Activated CD8-positive, alpha-beta T cell treated with anti-CD3 and anti-CD28 coated beads, Interleukin-2, amount 10 ng/mL, durations not matched to agents 7 days and 5 days (primary cell): ENCODE results near the gene ZDHHC11B. TPM values are rescaled to one million over a fixed set of nuclear protein-coding genes. Genes with fewer than 3 reads are reported as not detected.

Experiments
- ATAC-seq: fragments of 150-1000 bp; cut with Tn5 transposase; one replicate; pipeline ENCODE4 v1.10.0; 2021; ENCODE audit warnings: moderate library complexity
- CTCF ChIA-PET: fragments of 350-600 bp; sonication (Branson Sonifier 250); formaldehyde crosslinking; loops from one replicate; lab custom pipeline; 2021; ENCODE audit warnings: antibody characterized with exemption; lab: Charles Lee
- POLR2A ChIA-PET: fragments of 350-600 bp; sonication (Branson Sonifier 250); formaldehyde crosslinking; loops from one replicate; lab custom pipeline; 2021; ENCODE audit warnings: antibody characterized with exemption; lab: Charles Lee
- DNase-seq: peaks from one replicate; pipeline ENCODE4 v3.0.0-alpha.2; 2020
- H3K27ac Mint-ChIP-seq: one replicate; pipeline ENCODE4 v1.8.0; 2021; ENCODE audit warnings: mild to moderate bottlenecking, mixed read lengths
- H3K27me3 Mint-ChIP-seq: one replicate; pipeline ENCODE4 v1.8.0; 2021; ENCODE audit warnings: low read depth, mixed read lengths
- H3K36me3 Mint-ChIP-seq: one replicate; pipeline ENCODE4 v1.8.0; 2021; ENCODE audit warnings: low read depth, mixed read lengths
- H3K4me1 Mint-ChIP-seq: one replicate; pipeline ENCODE4 v1.8.0; 2021; ENCODE audit warnings: low read depth, mixed read lengths
- H3K4me3 Mint-ChIP-seq: one replicate; pipeline ENCODE4 v1.8.0; 2021; ENCODE audit warnings: mild to moderate bottlenecking, mixed read lengths
- H3K9me3 Mint-ChIP-seq: one replicate; pipeline ENCODE4 v1.8.0; 2022; ENCODE audit warnings: mixed read lengths; ENCODE audit not compliant: insufficient read depth
- total RNA-seq, 2 experiments: library from RNA; stranded (reverse); gene quantifications; one replicate each; pipeline ENCODE4 v1.2.3, GENCODE V29; 2021

The ZDHHC11B gene
- total RNA-seq, 2 experiments from 2014 or later: 0.10 TPM; not detected in 1

DNA sequence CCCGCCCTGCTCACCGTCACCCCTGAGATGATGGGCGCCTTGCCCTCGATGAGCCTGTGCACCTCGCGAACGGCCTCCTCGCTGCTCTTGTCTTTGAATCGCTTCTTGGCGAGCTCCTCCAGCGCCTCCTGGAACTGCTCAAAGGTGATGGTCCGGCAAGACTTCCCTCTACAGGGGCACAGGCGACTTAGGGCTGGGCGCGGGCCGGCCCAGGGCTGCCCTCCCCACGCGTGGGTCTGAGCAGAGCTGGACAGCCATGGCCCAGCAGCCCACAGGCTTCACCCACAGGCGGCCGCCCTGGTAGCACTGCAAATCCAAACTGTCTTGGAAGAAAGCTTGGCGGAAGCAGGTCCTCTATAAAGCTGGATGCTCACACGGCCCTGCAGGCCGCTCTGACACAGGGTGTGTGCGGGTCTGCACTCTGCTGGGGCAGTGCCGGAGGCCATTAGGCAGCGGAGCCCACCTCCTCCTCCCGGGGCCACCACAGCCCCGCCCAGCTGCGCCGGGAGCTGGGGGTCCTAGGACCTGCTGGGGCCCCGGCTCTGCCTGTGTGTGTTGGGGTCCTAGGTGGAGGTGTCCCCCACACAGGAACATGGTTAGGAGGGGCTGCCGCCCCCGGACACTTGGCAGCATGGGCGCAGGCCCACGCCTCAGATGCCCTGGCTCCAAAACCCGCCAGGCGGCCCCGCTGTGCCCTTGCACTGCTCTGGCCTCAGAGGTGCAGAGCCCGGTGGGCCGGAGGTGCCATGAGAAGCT lies 118.4 kb downstream of the ZDHHC11B start:
- no peaks in the 10 kb centered on the region for H3K9me3 Mint-ChIP-seq
- H3K4me1 Mint-ChIP-seq: no peaks in the 10 kb centered on the region
- H3K27me3 Mint-ChIP-seq: no peaks in the 10 kb centered on the region
- no peak for ATAC-seq
- peaks cover 11% of the 10 kb centered on the region for H3K36me3 Mint-ChIP-seq
- no peak overlapping the region for H3K4me3 Mint-ChIP-seq
- CTCF ChIA-PET: no interaction called here
- no peak for DNase-seq
- H3K27ac Mint-ChIP-seq: no peak overlapping the region
- POLR2A ChIA-PET: no interaction called here

DNA sequence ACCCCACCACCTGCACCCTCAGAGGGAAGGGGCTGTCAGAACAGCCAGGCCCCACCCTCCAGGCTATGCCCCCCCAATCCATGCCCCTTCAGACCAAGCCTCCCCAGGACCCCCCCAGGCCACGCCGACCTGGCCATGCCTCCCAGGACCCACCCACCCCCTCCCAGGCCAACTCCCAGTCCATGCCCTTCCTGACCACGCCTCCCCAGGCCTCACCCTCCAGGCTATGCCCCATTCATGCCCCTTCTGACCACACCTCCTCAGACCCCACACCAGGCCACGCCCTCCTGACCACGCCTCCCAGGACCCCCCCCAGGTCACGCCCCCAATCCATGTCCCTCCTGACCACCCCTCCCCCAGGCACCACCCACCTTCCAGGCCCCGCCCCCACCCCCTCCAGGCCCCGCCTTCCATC lies 119.0 kb downstream of the ZDHHC11B start:
- Mint-ChIP-seq H3K27me3 (no peaks in the 10 kb centered on the region), H3K36me3 (peaks cover 13% of the 10 kb centered on the region), H3K27ac (no peak overlapping the region), H3K4me3 (no peak overlapping the region), H3K9me3 (no peaks in the 10 kb centered on the region), H3K4me1 (no peaks in the 10 kb centered on the region)
- no peak for ATAC-seq
- POLR2A ChIA-PET: no interaction called here
- CTCF ChIA-PET: no interaction called here
- no peak for DNase-seq

DNA sequence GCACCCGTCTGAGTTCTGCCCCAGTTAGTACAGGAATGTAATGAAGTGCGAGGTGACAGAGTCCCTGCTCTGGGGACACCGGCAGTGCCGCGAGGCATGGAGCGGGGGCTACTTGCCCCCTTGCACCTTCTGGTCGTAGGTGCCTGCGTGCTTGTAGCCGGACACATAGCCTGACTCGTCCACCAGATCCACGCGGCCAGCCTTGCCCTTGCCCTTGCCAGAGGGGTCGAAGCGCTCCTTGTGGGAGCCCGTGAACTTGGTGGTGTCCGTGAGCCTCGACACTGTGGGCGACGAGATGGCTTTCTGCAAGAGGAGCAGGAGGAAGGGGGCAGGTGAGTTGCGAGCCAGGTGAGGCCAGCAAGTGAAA lies 119.6 kb downstream of the ZDHHC11B start:
- Mint-ChIP-seq H3K4me1 (no peaks in the 10 kb centered on the region), H3K36me3 (peaks cover 18% of the 10 kb centered on the region), H3K9me3 (no peaks in the 10 kb centered on the region), H3K4me3 (no peak overlapping the region), H3K27ac (no peak overlapping the region), H3K27me3 (no peaks in the 10 kb centered on the region)
- POLR2A ChIA-PET: no interaction called here
- DNase-seq: no peak
- ATAC-seq: no peak
- CTCF ChIA-PET: no interaction called here

DNA sequence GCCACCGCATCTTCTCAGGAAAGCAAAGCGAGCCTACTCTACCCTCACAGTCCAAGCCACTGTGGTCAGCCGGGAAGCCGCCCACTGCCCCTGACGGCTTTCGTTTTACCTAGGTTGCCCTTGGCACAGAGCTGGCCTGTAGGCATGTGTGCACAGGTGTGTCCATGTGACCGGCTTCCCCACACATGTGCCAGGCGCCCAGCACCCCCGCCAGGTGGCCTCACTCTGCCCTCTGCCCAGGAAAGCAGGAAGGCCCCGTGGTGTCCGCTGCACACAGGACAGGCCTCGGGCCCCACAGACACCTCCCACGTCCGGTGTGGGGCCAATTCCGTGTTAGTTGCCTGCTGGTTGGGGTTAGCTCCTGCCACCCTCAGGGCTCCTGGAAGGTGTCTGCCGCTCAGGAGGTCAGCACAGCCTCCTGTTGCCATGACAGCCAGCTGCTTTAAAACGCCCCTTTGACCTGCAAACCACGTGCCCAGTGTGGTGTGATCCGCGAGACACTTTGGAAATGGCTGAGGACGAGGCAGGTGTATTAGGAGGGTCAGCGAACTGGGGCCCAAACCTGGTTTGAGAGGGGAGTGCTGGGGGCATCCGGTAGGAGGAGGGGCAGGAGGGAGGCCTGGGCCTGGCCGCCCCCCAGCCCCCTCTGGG lies 120.1 kb downstream of the ZDHHC11B start:
- ChIA-PET CTCF (no interaction called here), POLR2A (no interaction called here)
- peaks cover 23% of the 10 kb centered on the region for H3K36me3 Mint-ChIP-seq
- H3K4me3 Mint-ChIP-seq: no peak overlapping the region
- ATAC-seq (no peak), DNase-seq (no peak)
- no peaks in the 10 kb centered on the region for H3K9me3 Mint-ChIP-seq
- no peak overlapping the region for H3K27ac Mint-ChIP-seq
- H3K4me1 Mint-ChIP-seq: no peaks in the 10 kb centered on the region
- H3K27me3 Mint-ChIP-seq: no peaks in the 10 kb centered on the region

DNA sequence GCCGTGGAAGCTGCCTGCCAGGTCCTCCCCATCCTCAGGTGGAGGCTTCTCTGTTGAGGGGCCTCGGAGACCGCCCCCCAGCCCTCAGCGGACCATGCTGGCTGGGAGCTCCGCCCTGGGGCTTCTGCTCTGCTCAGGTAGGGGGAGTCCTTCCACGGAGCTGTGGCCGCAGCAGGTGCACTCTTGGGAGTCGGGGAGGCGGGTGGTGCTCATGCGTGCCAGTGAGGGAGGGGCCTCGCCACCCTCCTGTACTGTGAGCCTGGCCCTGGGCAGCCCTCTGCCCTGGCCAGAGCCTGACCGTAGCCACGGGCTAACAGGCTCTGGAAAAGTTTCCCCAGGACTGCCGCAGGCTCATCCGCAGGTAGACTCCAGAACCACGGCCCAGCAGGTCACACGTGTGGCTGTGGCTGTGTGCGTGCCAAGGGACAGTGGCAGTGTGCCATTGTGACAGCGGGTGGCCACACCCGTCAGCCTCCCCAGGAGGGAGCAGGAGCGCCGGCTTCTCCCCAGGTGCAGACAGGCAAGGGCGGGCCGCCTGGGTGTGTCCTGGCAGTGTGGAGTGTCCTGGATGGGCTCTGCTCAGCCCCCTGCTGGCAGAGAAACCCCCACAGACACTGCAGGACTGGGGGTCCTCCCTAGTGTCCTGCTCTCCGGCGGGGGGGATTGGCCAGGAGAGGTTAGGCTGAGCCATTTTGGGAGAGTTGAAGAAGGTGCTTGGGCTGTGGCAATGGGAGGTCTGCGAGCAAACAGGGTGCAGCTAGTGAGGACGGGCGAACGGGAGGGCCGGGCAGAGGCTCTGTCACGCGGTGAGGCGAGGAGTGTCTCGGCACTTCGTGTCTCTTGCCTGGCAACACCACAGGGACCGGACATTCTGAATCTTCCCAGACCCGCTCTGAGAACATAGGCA lies 120.8 kb downstream of the ZDHHC11B start:
- H3K27me3 Mint-ChIP-seq: no peaks in the 10 kb centered on the region
- peaks cover 30% of the 10 kb centered on the region for H3K36me3 Mint-ChIP-seq
- ChIA-PET CTCF (no interaction called here), POLR2A (no interaction called here)
- H3K4me1 Mint-ChIP-seq: no peaks in the 10 kb centered on the region
- DNase-seq (no peak), ATAC-seq (no peak)
- H3K27ac Mint-ChIP-seq: no peak overlapping the region
- no peak overlapping the region for H3K4me3 Mint-ChIP-seq
- H3K9me3 Mint-ChIP-seq: no peaks in the 10 kb centered on the region

DNA sequence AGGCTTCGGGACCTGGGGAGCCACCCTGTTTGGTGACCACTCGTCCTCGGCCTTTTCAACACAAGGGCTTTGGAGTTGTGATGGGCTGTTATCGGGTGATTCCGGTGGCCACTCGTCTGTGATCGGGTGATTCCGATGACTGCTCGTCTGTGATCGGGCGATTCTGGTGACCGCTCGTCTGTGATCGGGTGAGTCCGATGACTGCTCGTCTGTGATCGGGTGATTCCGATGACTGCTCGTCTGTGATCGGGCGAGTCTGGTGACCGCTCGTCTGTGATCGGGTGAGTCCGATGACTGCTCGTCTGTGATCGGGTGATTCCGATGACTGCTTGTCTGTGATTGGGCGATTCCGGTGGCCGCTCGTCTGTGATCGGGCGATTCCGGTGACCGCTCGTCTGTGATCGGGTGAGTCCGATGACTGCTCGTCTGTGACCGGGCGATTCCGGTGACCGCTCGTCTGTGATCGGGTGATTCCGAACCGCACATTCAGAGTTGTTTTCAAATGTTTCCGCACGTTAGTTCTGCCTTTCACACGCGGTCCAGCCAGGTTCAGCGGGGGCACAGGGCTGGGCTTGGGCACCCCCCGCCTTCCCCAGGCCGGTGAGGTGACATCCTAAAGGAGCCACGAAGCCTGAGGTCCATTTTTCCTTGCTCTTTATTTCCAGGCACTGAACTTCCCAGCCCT lies 121.6 kb downstream of the ZDHHC11B start:
- ATAC-seq (no peak), DNase-seq (no peak)
- Mint-ChIP-seq H3K36me3 (peaks cover 34% of the 10 kb centered on the region), H3K27me3 (no peaks in the 10 kb centered on the region), H3K4me1 (no peaks in the 10 kb centered on the region), H3K27ac (no peak overlapping the region), H3K4me3 (no peak overlapping the region), H3K9me3 (no peaks in the 10 kb centered on the region)
- POLR2A ChIA-PET: no interaction called here
- CTCF ChIA-PET: no interaction called here

DNA sequence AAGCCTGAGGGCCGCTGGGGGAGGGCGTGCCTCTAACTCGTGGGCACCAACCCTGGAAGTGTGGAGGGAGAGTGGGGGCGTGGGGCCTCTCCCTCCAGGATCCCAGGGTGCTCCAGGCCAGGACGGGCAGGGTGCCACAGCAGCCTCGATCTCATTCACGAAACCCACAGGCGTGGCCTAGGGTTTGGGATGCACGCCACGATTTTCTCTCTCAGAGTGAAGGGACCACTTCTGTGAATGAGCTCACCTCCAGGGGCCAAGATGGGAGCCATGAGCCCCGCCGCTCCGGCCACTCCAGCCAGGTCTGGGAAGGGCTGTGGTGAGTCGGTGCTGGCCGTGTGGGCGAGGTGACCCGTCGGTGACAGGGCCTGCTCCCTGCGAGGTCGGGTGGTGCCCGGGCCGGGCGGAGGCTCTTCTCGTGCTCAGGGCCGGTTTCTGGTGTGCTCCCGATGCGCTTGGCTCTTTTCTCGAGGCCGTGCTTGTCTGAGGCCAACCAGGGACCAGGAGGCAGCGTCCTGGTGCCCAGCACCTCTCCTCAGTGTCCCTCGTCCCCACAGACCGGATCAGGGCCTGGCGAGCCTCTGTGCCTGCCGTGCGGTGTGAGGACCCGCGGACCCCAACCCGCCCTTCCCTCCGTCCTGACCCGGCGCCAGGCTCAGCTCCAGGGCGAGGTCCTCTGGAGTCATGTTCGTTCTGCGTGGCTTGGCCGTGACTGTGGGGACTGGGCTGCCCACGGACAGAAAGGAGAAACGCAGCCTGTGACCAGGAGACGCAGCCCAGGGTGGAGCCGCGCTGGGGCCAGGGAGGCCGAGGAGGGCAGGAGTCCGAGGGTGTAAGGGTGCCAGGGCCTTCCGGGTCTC lies 122.4 kb downstream of the ZDHHC11B start:
- H3K4me3 Mint-ChIP-seq: no peak overlapping the region
- CTCF ChIA-PET: no interaction called here
- no peak for ATAC-seq

DNA sequence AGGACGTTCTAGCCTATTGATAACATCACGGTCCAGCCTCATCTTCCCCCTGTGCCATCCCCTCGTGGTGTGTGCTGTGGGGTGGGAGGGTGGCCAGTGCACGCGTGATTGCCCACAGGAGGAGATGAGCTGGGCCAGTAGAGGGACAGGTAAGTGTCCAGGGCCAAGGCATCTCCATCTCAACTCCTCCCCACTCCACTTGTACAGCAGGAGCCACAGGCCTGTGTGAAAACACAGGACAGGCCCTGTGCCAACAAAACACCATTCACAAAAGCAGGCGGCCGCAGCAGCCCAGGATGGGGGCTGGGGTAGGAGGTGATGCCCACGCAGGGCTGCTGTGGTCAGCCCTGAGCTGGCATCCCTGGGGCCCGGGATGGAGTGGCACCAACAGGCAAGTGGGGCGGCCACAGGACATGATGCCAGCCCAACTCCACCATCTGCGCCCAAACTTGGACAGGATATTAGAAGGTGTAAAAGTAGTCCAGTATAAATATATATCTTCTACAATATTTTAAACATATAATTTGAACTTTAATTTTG lies 124.0 kb downstream of the ZDHHC11B start:
- POLR2A ChIA-PET: no interaction called here
- ATAC-seq: no peak
- H3K27me3 Mint-ChIP-seq: no peaks in the 10 kb centered on the region
- H3K4me1 Mint-ChIP-seq: no peaks in the 10 kb centered on the region
- no peaks in the 10 kb centered on the region for H3K9me3 Mint-ChIP-seq
- H3K27ac Mint-ChIP-seq: no peak overlapping the region
- no peak overlapping the region for H3K4me3 Mint-ChIP-seq
- DNase-seq: no peak
- CTCF ChIA-PET: no interaction called here
- H3K36me3 Mint-ChIP-seq: peaks cover 37% of the 10 kb centered on the region

More for the DNA sequence above, 122.4 kb downstream of the ZDHHC11B start:
- DNase-seq: no peak
- no peaks in the 10 kb centered on the region for H3K27me3 Mint-ChIP-seq
- H3K27ac Mint-ChIP-seq: no peak overlapping the region
- peaks cover 34% of the 10 kb centered on the region for H3K36me3 Mint-ChIP-seq
- H3K4me1 Mint-ChIP-seq: no peaks in the 10 kb centered on the region
- no peaks in the 10 kb centered on the region for H3K9me3 Mint-ChIP-seq
- POLR2A ChIA-PET: interaction anchor here (0.8 kb wide), 1 partner anchor 781 kb away, joined by 3 read pairs; no protein-coding TSS in a partner anchor

Other genes starting within 250 kb of the ZDHHC11B start
- 10 to 100 TPM; 34.4 to 38.6 TPM for gene CEP72, start 172.4 kb downstream of the ZDHHC11B start, total RNA-seq
- gene TPPP, start 91.4 kb downstream of the ZDHHC11B start, total RNA-seq: under 1 TPM in 1 of 2 experiments, not detected in 1; 0.08 TPM
- gene ZDHHC11, start 66.3 kb upstream of the ZDHHC11B start, total RNA-seq: 10 to 100 TPM; 11.9 to 17.0 TPM
- gene BRD9, start 108.1 kb upstream of the ZDHHC11B start, total RNA-seq: 10 to 100 TPM; 58.9 to 60.7 TPM
- gene TRIP13, start 108.2 kb upstream of the ZDHHC11B start, total RNA-seq: 10 to 100 TPM; 38.6 to 42.6 TPM
- gene NKD2, start 224.1 kb upstream of the ZDHHC11B start, total RNA-seq: 1 to 10 TPM; 1.3 to 3.2 TPM